ENCODE measurements around the gene MPL.

The MPL gene

DNA sequence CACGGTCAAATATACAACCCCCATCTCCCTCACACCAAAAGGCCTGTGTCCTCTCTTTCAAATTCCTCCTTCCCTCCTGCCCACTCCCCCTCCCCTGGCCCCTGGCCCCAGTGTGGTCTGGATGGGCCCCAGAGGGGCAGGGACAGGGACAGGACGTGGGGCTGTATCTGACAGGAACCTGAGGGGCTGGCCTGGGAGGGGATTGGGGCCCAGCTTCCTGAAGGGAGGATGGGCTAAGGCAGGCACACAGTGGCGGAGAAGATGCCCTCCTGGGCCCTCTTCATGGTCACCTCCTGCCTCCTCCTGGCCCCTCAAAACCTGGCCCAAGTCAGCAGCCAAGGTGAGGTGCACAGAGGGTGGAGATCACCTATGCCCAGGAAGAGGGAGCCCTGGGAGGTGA lies at the start of gene MPL:
TSS of gene MPL (plus strand) at position 231 of the 400 bp plus-strand sequence. CDS start at position 262, 31 bp downstream.
- DNase-seq = no peak

GRCh38 chr1:43288058-43288784 lies 49.4 kb upstream of the MPL start:
- DNase-seq = no peak

GRCh38 chr1:43288785-43289706 lies 48.6 kb upstream of the MPL start:
- no peak for DNase-seq

GRCh38 chr1:43292216-43292615 lies 45.4 kb upstream of the MPL start:
- DNase-seq = peak; percentile 80

DNA sequence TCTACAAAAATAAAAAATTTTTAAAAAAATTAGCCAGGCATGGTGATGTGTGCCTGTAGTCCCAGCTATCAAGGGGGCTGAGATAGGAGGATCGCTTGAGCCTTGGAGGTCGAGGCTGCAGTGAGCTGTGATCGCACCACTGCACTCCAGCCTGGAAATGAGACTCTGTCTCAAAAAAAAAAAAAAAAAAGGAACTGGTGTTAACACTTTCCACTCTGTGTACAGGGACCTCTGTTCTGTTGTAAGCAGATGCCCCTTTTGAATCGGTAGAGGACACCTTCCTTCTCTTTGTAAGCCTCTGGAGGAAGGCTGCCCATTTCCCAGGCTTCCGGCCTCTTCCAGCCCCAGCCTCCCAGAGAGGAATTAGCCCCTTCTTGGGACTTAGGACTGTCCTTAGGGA lies 44.9 kb upstream of the MPL start:
- no peak for DNase-seq

DNA sequence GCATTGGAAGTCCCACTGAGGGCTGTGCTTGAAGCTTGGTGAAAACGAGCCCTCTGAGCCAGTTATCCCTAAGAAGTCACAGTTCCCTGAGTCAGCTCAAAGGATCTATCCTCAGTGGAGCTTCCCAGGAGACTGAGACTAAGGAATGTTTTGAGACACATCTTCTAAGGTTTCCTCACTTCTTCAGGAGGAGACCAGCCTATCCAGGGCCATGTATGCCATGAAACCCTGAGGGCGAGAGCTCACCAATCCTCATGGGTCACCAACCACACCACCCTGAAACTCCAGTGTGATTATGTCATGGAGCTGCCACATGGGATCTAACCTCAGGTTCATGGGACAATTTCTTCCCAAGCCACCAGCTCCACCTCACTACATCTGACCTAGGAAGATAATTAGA lies 44.4 kb upstream of the MPL start:
- DNase-seq = no peak

DNA sequence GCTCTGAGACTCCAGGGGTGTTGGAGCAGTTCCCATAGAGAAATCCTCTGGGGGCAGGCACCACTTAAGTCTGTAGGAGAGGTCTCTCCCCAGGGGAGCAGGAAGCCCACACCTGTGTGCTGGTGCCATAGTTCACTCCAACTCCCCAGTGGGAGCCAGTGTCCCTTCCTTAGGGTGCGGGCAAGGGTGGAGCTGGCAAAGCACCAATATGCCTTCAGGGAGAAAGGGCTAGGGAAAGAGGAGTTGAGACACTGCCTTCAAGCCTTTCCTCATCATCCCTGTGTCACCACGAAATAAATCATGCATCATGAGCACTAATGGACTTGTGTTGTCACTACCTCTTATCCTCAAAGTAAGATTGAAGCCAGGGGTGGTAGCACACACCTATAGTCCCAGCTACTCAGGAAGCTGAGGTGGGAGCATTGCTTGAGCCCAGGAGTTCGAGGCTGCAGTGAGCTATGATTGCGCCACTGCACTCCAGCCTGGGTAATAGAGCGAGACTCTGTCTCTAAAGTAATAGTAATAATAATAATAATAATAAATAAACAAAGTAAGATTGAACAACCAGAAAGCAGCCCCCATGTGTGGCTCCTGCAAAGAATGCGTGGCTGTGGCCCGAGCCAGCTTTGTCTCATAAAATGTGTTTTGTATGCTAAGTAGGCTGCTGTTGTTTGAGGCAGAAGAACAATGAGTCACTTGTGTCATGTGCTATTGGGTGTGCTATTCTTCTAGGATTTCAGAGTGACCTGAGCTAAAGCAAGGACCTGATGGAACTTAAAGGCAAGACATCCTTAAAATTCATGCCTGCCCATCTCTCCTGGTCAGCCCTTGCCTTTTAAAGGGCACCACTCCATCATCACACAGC lies 43.5 kb upstream of the MPL start:
- no peak for DNase-seq

- DNase-seq = no peak
Observed at GRCh38 chr1:43294761-43295160, 42.9 kb upstream of the MPL start.

GRCh38 chr1:43296207-43296606 lies 41.4 kb upstream of the MPL start:
- DNase-seq = no peak

- DNase-seq = no peak
Observed at GRCh38 chr1:43298055-43298454, 39.6 kb upstream of the MPL start.

DNA sequence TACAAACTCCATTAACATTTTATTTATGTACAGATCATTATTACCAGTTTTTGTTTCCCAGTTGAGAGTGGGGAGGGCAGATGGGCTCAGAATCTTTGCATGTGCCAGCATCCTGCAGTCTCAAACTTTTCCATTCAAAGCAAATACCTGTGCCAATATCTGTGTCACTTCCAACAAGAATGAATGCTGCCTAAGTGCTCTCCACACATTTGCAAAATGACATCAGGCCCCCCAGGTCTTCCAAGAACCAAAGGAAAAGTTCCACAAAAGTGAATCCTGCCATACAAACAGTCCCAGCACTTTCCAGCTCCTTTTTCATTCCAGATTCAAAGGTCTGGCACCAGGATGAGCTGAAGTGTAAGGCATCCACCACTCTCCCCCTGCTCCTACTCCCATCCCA lies 38.5 kb upstream of the MPL start:
- no peak for DNase-seq

DNA sequence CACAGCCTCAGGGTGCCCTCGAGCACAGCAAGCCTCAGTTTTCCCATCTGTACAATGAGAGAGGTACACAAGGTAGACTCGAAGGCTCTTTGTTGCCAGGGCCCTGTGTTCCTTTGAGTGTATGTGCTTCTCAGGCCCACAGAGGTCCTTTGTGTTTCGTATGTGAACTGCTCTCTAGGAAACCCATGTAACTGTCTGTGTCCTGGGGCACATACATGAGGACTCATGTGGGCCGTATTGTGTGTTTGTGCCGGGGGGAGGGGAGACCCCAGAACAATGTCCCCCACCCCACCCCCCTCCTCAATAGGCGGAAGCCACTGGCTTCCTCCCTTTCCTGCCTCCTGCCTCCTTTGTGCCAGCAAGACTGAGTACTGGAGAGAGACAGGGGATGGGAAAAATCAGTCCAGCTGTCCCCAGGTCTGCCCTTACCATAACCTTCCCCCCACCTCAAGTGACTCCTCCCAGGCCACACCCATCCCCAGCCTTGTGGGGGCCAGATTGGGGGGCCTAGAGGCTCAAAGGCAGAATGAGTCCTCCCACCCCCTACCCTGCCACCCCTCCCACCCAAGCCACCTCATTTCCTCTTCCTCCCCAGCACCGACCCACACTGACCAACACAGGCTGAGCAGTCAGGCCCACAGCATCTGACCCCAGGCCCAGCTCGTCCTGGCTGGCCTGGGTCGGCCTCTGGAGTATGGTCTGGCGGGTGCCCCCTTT lies 37.1 kb upstream of the MPL start, which contains the start of gene TIE1:
TSS of gene TIE1 (plus strand) at position 605 of the 717 bp plus-strand sequence. CDS start at position 695, 90 bp downstream.
- no peak for DNase-seq

GRCh38 chr1:43302201-43302600 lies 35.4 kb upstream of the MPL start:
- DNase-seq = no peak

- no peak for DNase-seq
Observed at GRCh38 chr1:43302721-43303470, 34.7 kb upstream of the MPL start.

DNA sequence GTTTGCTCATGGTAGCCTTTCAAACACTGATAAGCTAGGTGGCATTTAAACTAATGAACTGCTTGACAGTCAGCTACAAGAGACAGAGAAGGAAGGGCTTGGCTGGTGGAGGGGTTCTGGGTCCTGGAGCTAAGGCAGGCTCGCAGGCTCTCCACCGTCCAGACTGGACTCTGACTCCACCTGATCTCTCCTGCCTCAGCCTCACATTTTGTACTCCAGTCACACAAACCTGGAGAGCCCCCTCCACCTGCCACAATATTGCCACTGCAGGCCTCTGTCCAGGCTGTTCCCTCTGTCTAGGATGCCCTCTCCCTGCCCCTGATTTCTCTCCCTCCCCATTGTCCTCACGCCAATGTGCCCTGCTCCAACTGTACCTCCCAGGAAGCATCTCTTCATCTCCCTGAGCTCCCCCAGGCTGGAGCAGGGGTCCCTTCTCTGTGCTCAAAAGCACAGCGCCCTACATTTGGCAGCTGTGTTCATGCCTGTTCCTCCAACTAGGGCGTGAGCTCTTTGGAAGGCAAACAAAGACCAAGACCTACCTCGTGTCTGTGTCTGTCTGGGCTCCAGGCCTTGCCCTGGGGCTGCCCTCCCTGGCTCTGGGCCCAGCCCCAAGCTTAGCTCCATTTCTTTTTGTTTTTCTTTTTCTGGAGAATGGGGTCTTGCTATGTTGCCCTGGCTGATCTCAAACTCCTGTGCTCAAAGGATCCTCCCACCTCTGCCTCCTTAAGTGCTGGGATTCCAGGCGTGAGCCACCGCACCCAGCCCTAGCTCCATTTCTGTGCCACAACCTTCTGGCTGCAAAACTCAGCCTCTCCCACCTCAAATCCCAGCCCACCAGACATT lies 33.9 kb upstream of the MPL start:
- DNase-seq = no peak

DNA sequence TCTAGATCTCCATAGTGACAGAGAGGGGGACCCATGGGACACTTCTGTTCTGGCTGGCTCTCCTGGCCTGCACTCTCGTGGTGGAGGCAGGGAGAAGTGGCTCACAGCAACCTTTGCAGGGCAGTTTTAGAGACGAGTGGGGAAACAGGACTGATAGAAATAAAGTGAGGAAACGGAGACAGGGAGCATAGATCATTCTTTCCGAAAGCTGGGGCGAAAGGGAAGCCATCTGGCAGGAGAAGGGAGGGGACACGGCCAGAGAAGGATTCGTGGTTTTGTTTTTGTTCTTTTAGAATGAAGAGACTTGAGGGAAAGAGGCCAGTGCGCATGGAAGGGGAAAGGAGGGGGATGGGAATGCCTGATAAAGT lies 33.3 kb upstream of the MPL start:
- no peak for DNase-seq

GRCh38 chr1:43304771-43305300 lies 32.8 kb upstream of the MPL start:
- no peak for DNase-seq

- DNase-seq = no peak
Observed at GRCh38 chr1:43305461-43305860, 32.2 kb upstream of the MPL start.

- DNase-seq = no peak
Observed at GRCh38 chr1:43305926-43306687, 31.5 kb upstream of the MPL start.
